B cell (primary cell): ENCODE results near the gene ACTR5. TPM values are rescaled to one million over a fixed set of nuclear protein-coding genes. Genes with fewer than 3 reads are reported as not detected.

ENCODE experiments used
- ATAC-seq: fragments of 200-7000 bp; cut with Tn5 transposase; one replicate; pipeline ENCODE4 v1.10.0; 2021; ENCODE audit warnings: low read depth, mild to moderate bottlenecking, moderate number of reproducible peaks, moderate library complexity
- CTCF ChIA-PET: fragments of 350-600 bp; sonication (Branson Sonifier 250); formaldehyde crosslinking; loops from one replicate; lab custom pipeline; 2021; ENCODE audit warnings: antibody characterized with exemption, inconsistent platforms; lab: Charles Lee
- POLR2A ChIA-PET: fragments of 350-600 bp; sonication (Branson Sonifier 250); formaldehyde crosslinking; loops from one replicate; lab custom pipeline; 2021; ENCODE audit warnings: antibody characterized with exemption; lab: Charles Lee
- DNase-seq: peaks from one replicate; pipeline ENCODE4 v3.0.0; 2013
- H2AFZ ChIP-seq: 2 replicates; pipeline ENCODE4 v1.6.1; 2012; ENCODE audit warnings: mild to moderate bottlenecking, low read depth, low read length; ENCODE audit not compliant: insufficient read depth, poor library complexity, severe bottlenecking
- H3K27ac ChIP-seq, 2 donors: 1 replicate in 1 of 2; 2 replicates in 1 of 2; pipeline ENCODE4 v1.5.1; 2012 to 2013; ENCODE audit warnings: low read length in 2 of 2, mild to moderate bottlenecking in 2 of 2, moderate library complexity in 1 of 2
- H3K27me3 ChIP-seq, 4 experiments: fragments of 200-600 bp in 1 of 4; sonication (generic) in 1 of 4; replicated peaks in 1 of 4; 1 replicate in 2 of 4; 2 replicates in 2 of 4; pipeline versions ENCODE4 v1.6.1 to v1.7.0; 2013 to 2016; ENCODE audit warnings: low read length in 3 of 4, mild to moderate bottlenecking in 2 of 4, mixed read lengths in 1 of 4, moderate library complexity in 1 of 4; ENCODE audit not compliant: insufficient read depth in 4 of 4, control insufficient read depth in 3 of 4; ENCODE audit errors: control extremely low read depth in 1 of 4
- H3K36me3 ChIP-seq, 2 experiments: replicated peaks in 1 of 2; 1 replicate in 1 of 2; 2 replicates in 1 of 2; pipeline versions ENCODE4 v1.6.1 to v1.7.1; 2013; ENCODE audit warnings: low read length in 1 of 2; ENCODE audit not compliant: insufficient read depth in 2 of 2, control insufficient read depth in 1 of 2; ENCODE audit errors: control extremely low read depth in 1 of 2, extremely low read depth in 1 of 2
- H3K4me1 ChIP-seq, 2 donors: fragments of 200-600 bp in 1 of 2; sonication (generic) in 1 of 2; 1 replicate in 1 of 2; 2 replicates in 1 of 2; pipeline versions ENCODE4 v1.5.1 to v1.6.1; 2013 to 2017; ENCODE audit warnings: low read length in 2 of 2; ENCODE audit not compliant: control insufficient read depth in 2 of 2, insufficient read depth in 2 of 2
- H3K4me2 ChIP-seq: replicated peaks from 2 replicates; pipeline ENCODE3; 2012; ENCODE audit warnings: mild to moderate bottlenecking, low read depth, low read length; ENCODE audit not compliant: poor library complexity, severe bottlenecking
- H3K4me3 ChIP-seq, 5 experiments: fragments of 200-600 bp in 1 of 5; sonication (generic) in 1 of 5; 1 replicate in 3 of 5; 2 replicates in 2 of 5; pipeline versions ENCODE4 v1.5.1 to v1.7.0; 2011 to 2016; ENCODE audit warnings: low read length in 4 of 5, mild to moderate bottlenecking in 4 of 5, low read depth in 2 of 5, control low read depth in 1 of 5, moderate library complexity in 1 of 5; ENCODE audit not compliant: insufficient read depth in 1 of 5; ENCODE audit errors: control extremely low read depth in 1 of 5, extremely low read depth in 1 of 5
- H3K79me2 ChIP-seq: fragments of 200-600 bp; sonication (generic); one replicate; pipeline ENCODE4 v1.6.0; 2016; ENCODE audit warnings: low read length; ENCODE audit not compliant: control insufficient read depth, insufficient read depth
- H3K9ac ChIP-seq: fragments of 200-600 bp; sonication (generic); 2 replicates; pipeline ENCODE4 v1.6.1; 2017; ENCODE audit warnings: mild to moderate bottlenecking, low read length, moderate library complexity
- H3K9me3 ChIP-seq, 3 donors: one replicate each; pipeline versions ENCODE4 v1.6.1 to v1.7.1; 2013; ENCODE audit warnings: low read length in 2 of 3; ENCODE audit not compliant: control insufficient read depth in 2 of 3, insufficient read depth in 1 of 3; ENCODE audit errors: control extremely low read depth in 1 of 3
- H4K20me1 ChIP-seq: 2 replicates; pipeline ENCODE4 v1.6.0; 2012; ENCODE audit warnings: mild to moderate bottlenecking, low read length; ENCODE audit not compliant: insufficient read depth, control insufficient read depth, poor library complexity, severe bottlenecking
- H3K27ac Mint-ChIP-seq: one replicate; pipeline ENCODE4 v1.8.0; 2021; ENCODE audit warnings: mixed read lengths
- H3K27me3 Mint-ChIP-seq: one replicate; pipeline ENCODE4 v1.8.0; 2021; ENCODE audit warnings: mixed read lengths
- H3K4me1 Mint-ChIP-seq: one replicate; pipeline ENCODE4 v1.8.0; 2021; ENCODE audit warnings: mixed read lengths
- H3K4me3 Mint-ChIP-seq: one replicate; pipeline ENCODE4 v1.8.0; 2021; ENCODE audit warnings: mixed read lengths
- H3K9me3 Mint-ChIP-seq: one replicate; pipeline ENCODE4 v1.8.0; 2022; ENCODE audit warnings: mixed read lengths; ENCODE audit not compliant: insufficient read depth
- EZH2 ChIP-seq: IDR thresholded peaks from 2 replicates; pipeline ENCODE4 v1.6.1; 2012; ENCODE audit warnings: borderline replicate concordance, low read depth, mild to moderate bottlenecking, moderate library complexity, low read length; ENCODE audit not compliant: insufficient read depth, poor library complexity, severe bottlenecking
- WGBS: methylation state at CpG from one replicate; pipeline ENCODE4 v1.1.5; 2013; ENCODE audit warnings: missing lambda C conversion rate; ENCODE audit not compliant: insufficient coverage; 5-methylcytosine and 5-hydroxymethylcytosine counted together
- intact Hi-C: fragments of 100-400 bp; cut with micrococcal nuclease; formaldehyde crosslinking; loops from one replicate; pipeline ENCODE4 v1.10.0; 2022
- polyA plus RNA-seq: library from polyadenylated mRNA; depleted of rRNA; stranded (reverse); fragments of >200 nt; gene quantifications from 2 replicates; pipeline ENCODE4 v1.2.3, GENCODE V29; 2012
- total RNA-seq, 2 donors: library from RNA; stranded (reverse); fragments of 120-200 nt in 1 of 2; gene quantifications; 1 replicate in 1 of 2; 2 replicates in 1 of 2; pipeline versions ENCODE4 v1.2.3 to v1.2.4, GENCODE V29; 2013 to 2022
- TF ChIP-seq, protein P1 (sequence below): fragments of 200-600 bp; IDR thresholded peaks from one replicate; pipeline ENCODE4 v1.8.0; 2022; ENCODE audit warnings: antibody characterized with exemption, mild to moderate bottlenecking

ACTR5 gene
- total and polyA plus RNA-seq, 2 donors (not counting 1 experiment from before 2014, with no cell fraction given) = 15.4 to 18.0 TPM

DNA sequence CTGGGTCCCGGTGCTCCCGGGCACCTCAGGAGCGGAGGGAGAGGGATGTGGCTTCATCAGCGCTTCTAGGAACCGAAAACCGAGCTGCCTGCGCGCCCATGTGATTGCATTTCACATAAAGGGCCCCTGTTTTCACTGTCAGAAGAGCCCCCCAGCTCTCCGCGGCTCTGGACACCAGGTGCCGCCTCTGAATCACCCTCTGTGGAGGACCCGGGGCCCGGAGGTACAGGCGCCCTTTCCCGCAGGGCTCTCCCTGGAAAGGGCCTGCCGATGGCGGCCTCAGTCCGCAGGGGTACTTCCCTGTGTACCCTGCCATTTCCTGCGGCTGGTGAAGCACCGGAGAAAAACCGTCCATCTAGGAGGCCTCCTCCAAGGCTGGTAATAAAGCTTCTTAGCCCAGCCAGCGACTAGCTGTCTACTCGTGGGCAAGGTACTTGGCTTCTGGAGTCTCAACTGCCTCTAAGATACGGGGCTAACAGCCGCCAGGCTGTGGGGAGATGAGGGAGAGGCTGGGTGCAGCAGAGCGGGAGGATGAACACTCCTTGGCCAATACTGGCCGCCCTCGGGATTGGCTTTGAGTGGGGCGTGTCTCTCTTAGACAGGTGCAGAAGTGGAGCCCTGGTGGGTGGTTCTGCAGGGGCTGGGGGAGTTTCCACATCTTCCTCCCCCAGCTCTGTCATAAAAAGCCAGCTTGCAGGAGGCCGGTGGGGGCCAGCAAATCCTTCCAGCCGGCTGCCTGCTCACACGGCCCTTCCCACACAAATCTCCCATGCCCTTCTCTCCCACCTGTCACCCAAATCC is 58.8 kb downstream of the ACTR5 start:
- H3K4me3 ChIP-seq = peak overlapping the region; percentile 8 to 99 (median 95)
- Mint-ChIP-seq H3K9me3 (no peaks in the 10 kb centered on the region), H3K4me1 (peaks cover 66% of the 10 kb centered on the region), H3K27me3 (no peaks in the 10 kb centered on the region), H3K4me3 (peak overlapping the region; percentile 95), H3K27ac (peak overlapping the region; percentile 91)
- peaks cover 64% of the 10 kb centered on the region for H4K20me1 ChIP-seq
- no peak overlapping the region for H2AFZ ChIP-seq
- H3K9me3 ChIP-seq = no peaks in the 10 kb centered on the region
- WGBS = 5% methylated on average over 29 of the region's 32 CpGs
- H3K27me3 ChIP-seq = no peaks in the 10 kb centered on the region
- peaks cover 69% of the 10 kb centered on the region for H3K79me2 ChIP-seq
- H3K27ac ChIP-seq = peak overlapping the region; percentile 99
- H3K4me2 ChIP-seq = peak overlapping the region; percentile 93
- TF ChIP-seq EZH2 = no peak
- TF ChIP-seq, protein P1, sequence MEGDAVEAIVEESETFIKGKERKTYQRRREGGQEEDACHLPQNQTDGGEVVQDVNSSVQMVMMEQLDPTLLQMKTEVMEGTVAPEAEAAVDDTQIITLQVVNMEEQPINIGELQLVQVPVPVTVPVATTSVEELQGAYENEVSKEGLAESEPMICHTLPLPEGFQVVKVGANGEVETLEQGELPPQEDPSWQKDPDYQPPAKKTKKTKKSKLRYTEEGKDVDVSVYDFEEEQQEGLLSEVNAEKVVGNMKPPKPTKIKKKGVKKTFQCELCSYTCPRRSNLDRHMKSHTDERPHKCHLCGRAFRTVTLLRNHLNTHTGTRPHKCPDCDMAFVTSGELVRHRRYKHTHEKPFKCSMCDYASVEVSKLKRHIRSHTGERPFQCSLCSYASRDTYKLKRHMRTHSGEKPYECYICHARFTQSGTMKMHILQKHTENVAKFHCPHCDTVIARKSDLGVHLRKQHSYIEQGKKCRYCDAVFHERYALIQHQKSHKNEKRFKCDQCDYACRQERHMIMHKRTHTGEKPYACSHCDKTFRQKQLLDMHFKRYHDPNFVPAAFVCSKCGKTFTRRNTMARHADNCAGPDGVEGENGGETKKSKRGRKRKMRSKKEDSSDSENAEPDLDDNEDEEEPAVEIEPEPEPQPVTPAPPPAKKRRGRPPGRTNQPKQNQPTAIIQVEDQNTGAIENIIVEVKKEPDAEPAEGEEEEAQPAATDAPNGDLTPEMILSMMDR = peak; percentile 1
- ChIA-PET CTCF (interaction anchor here (0.7 to 6.4 kb wide), 17 partner anchors 10 to 86 kb away, joined by 3 to 141 read pairs (median 5); no protein-coding TSS in a partner anchor), POLR2A (interaction anchor here (0.9 to 4.9 kb wide), 14 partner anchors 12 to 155 kb away, joined by 3 to 64 read pairs (median 7); partner anchors contain the start of genes ACTR5 and DHX35)
- peaks cover 65 to 70% of the 10 kb centered on the region in 2 donors for H3K4me1 ChIP-seq
- peak overlapping the region; percentile 98 for H3K9ac ChIP-seq
- peaks cover 0 to 36% of the 10 kb centered on the region in 2 experiments for H3K36me3 ChIP-seq
- DNase-seq (peak; percentile 75), ATAC-seq (peak; percentile 11)
- intact Hi-C loops = loop anchor here (1.0 kb wide), 2 partner anchors 119 to 155 kb away; partner anchors contain the start of genes DHX35 and FAM83D

DNA sequence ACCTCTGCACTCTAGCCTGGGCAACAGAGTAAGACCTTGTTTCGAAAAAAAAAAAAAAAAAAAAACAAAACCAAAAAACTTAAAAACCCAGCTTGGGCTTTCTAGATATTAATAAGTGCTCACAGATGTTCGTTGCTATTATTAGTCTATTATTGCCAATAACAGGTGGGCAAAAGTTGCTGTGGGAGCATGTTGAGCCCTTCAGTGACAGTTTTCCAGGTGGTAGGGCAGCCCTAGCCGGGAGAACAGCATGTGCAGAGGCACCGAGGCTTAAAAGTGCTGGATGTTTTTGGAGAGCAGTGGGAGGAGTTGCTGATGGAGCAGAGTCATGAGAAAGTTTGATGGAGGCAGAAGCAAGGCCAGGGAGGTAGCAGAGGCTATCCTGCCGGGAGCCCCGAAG is 61.7 kb downstream of the ACTR5 start:
- peak overlapping the region; percentile 95 for H3K4me3 Mint-ChIP-seq
- Histone ChIP-seq H2AFZ (no peak overlapping the region), H3K4me1 (peaks cover 75 to 85% of the 10 kb centered on the region in 2 donors), H3K36me3 (peaks cover 0 to 51% of the 10 kb centered on the region in 2 experiments), H3K27ac (peak overlapping the region in 1 of 2 donors; percentile 99), H3K4me2 (peak overlapping the region; percentile 93), H3K4me3 (no peak overlapping the region), H3K79me2 (peaks cover 97% of the 10 kb centered on the region), H3K27me3 (no peaks in the 10 kb centered on the region), H3K9me3 (no peaks in the 10 kb centered on the region), H3K9ac (no peak overlapping the region), H4K20me1 (peaks cover 91% of the 10 kb centered on the region)
- no peak for ATAC-seq
- H3K4me1 Mint-ChIP-seq = peaks cover 76% of the 10 kb centered on the region
- WGBS = 54% methylated on average over 4 of the region's 6 CpGs
- no peaks in the 10 kb centered on the region for H3K27me3 Mint-ChIP-seq
- intact Hi-C loops = no loop called here
- no peaks in the 10 kb centered on the region for H3K9me3 Mint-ChIP-seq
- no peak for DNase-seq
- H3K27ac Mint-ChIP-seq = peak overlapping the region; percentile 91
- ChIA-PET CTCF (interaction anchor here (0.8 to 6.4 kb wide), 9 partner anchors 9 to 83 kb away, joined by 3 to 141 read pairs (median 4); no protein-coding TSS in a partner anchor), POLR2A (interaction anchor here (0.6 to 1.3 kb wide), 3 partner anchors 59 to 83 kb away, joined by 3 to 9 read pairs (median 4); no protein-coding TSS in a partner anchor)
- TF ChIP-seq EZH2 = no peak
- TF ChIP-seq, protein P1 = no peak
